HG03060 (cell line): ENCODE results near the gene DNAH17.

ENCODE experiments used
- ATAC-seq: cut with Tn5 transposase; IDR thresholded peaks from one replicate; pipeline ENCODE4 v1.9.1; 2021; ENCODE audit warnings: low read depth, moderate number of reproducible peaks; ENCODE audit not compliant: unreplicated experiment

DNAH17 gene

DNA sequence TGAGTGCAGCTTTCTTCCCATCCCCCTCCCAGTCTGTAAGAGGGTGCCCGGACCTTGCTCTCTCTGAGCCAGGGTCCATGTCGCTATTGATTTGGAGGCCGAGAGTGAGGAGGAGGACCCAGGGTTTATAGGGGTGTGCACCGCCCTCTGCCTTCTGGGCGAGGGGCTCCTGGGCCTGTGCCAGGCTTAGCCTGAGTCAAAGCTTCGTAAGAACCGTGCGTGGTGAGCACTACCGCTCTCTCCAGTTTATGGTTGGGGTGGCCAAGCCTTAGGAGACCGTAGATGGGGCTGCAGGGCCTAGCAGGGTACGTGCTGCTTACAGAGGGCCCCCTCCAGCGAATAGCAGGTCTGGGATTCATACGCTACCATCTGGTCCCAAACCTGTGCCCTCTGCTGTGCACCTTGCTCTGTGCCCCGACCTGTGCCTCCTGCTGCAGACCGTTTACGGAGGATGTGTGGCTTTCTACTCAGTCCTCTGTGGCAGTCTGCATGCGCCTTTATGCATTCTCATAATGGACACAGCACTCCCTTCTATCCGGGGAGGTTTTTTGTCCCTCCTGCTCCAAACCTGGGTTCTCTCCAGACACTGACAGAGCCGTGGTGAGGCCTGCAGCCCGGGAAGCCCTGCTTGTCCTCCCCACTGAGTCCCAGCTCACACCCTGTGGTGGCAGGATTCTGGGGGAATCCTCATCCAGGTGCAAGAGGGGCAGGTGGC lies 144.0 kb downstream of the DNAH17 start:
- no peak for ATAC-seq

GRCh38 chr17:78432226-78433012 lies 144.8 kb downstream of the DNAH17 start:
- no peak for ATAC-seq

GRCh38 chr17:78431692-78431958 lies 145.6 kb downstream of the DNAH17 start:
- ATAC-seq: no peak

- no peak for ATAC-seq
Observed at GRCh38 chr17:78430892-78431691, 146.1 kb downstream of the DNAH17 start.

DNA sequence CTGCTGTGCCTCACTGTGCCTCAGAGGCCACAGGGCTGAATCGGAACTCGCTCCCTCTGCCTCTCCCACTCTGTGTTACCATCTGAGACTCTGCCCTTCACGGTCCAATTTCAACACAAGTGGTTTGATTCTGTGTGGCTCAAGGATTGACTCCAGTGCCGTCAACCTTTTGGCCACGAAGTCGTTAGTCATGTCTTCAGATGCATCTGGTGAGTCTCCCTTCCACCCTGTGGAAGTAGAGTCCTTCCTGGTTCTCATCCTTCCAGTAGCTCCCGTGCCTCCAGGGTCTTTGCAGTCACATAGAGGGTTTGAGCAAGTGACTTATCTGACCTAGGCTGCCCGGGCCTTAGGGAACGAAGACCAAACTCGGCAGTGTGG lies 147.6 kb downstream of the DNAH17 start:
- no peak for ATAC-seq

DNA sequence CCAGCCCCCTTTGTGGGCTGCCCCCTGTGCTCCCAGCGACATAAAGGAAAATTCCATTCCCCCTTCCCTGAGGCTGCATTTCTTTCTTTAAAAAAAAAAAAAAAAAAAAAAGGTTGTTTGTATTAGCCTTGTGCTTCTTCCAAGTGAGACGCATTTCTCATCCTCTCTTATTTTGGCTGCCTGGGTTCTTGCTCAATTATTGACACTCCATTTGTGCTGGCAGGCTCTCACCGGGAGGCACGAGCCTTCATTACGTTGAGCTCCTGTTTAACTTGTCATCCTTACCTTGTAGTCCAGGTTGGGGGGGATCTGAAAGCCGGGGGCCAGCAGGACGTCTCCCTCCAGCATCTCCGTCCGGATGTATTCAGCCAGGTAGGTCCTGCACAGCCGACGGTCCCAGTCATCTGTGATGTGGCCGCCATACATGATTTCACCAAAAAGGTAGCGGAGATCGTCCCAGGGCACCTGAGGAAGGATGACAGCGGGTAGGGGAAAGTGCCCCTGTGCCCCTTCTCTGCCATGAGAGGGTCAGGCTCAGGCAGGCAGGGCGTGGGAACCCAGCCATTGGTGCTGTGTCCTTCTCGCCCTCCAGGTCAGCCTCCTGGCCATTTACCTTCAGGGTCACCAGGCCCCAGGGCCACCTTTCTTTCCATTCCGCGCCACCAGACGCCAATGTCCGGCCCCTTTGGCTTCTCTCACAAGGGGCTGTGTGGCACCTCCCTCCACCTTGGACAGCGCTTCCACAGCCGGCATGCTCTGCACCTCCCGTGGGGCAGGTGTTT lies 148.2 kb downstream of the DNAH17 start:
- no peak for ATAC-seq

- ATAC-seq: no peak
Observed at GRCh38 chr17:78428025-78428575, 149.1 kb downstream of the DNAH17 start.

DNA sequence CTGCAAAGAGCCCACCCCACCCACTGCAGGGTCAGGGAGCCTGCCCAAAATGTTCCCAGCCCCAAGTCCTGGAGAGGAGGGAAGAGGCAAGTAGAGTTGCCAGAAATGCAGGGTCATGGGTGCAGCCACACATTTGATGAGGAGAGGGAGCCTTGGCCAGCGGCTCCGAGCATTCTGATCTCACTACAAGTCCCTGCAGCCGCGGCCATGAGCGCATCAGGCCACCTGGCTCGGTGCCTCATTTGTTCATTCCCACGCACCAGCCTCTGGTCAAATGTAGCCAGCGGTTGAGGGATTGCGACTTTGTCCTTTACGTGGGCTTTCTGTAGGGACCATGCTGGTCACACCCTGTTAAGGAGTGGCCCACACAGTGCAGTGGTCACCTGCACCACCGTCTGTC lies 150.1 kb downstream of the DNAH17 start:
- ATAC-seq: no peak

GRCh38 chr17:78426293-78426879 lies 150.8 kb downstream of the DNAH17 start:
- no peak for ATAC-seq

DNA sequence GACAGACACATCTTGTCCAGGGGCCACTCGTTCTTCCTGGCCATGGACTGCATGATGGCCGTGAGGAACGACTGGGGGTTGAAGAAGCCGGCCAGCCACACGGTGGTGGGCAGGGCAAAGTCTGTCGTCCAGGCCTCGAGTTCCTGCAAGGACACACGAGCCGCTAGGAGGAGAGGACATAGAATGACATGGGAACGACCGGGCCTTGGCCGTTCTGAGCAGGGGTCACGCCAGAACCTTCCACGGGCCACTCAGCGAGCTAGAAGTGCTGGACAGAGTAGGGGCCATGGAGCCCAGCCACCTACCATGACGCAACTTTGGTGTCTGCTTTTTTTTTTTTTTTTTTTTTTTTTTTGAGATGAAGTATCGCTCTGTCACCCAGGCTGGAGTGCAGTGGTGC lies 151.8 kb downstream of the DNAH17 start:
- no peak for ATAC-seq

- ATAC-seq: no peak
Observed at GRCh38 chr17:78423961-78424675, 153.1 kb downstream of the DNAH17 start.

GRCh38 chr17:78422872-78423588 lies 154.2 kb downstream of the DNAH17 start:
- ATAC-seq: no peak

DNA sequence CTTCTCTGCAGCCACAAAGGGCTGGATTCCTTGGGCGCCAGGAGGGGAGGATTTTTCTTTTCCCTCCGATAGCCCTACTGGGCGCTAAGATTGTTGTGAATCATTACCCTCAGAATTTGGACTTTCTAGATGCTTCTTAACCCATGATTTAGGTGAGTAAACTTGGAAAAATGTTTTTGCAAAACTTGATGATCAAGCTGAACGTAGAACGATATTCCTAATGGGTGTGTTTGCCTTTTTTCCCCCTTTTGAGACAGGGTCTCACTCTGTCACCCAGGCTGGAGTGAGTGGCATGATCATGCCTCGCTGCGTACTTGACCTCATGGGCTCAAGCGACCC lies 155.0 kb downstream of the DNAH17 start:
- ATAC-seq: no peak

- no peak for ATAC-seq
Observed at GRCh38 chr17:78421534-78422266, 155.5 kb downstream of the DNAH17 start.

DNA sequence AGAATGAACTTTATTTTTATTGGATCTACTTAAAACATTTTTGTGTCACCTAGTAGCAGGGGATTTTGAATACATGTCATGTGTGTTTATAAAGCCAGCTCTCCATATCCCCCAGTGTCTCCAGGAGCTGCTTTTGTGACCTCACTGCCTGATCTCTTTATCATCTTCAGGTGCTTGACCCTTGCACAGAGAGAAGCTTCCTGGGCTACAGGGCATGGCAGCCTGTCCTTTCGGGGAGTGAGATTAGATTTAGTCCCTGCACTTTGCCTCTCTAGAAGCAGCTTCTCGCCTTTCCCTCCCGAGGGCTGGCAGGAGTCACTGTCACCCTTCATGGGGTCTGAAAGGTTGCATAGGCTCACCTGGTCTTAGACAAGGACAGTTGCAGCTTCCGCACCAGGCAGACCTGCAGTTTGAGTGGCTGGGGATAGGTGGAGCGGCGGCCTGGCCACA lies 156.1 kb downstream of the DNAH17 start:
- ATAC-seq: no peak

- ATAC-seq: no peak
Observed at GRCh38 chr17:78419970-78420815, 157.0 kb downstream of the DNAH17 start.

- ATAC-seq: no peak
Observed at GRCh38 chr17:78418326-78419026, 158.7 kb downstream of the DNAH17 start.
